GM12878 (cell line): ENCODE data around the gene ERVV-1. TPM values are rescaled to one million over a fixed set of nuclear protein-coding genes. Genes with fewer than 3 reads are reported as not detected.

ENCODE experiments used
- ATAC-seq: fragments of 200-7000 bp; cut with Tn5 transposase; 3 replicates; pipeline ENCODE4 v1.9.1; 2020; ENCODE audit warnings: mild to moderate bottlenecking, moderate library complexity
- Bru-seq: library from RNA; stranded (reverse); fragments of 400-500 nt; gene quantifications from one replicate; lab custom pipeline; 2021; lab: Mats Ljungman, UMichigan
- BruChase-seq, 2 experiments: library from RNA; stranded (reverse); fragments of 400-500 nt; gene quantifications; one replicate each; lab custom pipeline; 2021; lab: Mats Ljungman, UMichigan
- BruUV-seq: library from RNA; stranded (reverse); fragments of 400-500 nt; replicated peaks from 2 replicates; lab custom pipeline; 2021; lab: Mats Ljungman, UMichigan
- CTCF ChIA-PET: fragments of 300-600 bp; sonication (Branson Sonifier 250); formaldehyde crosslinking; extraction: SDS; loops from one replicate; lab custom pipeline; 2021; ENCODE audit warnings: inconsistent platforms; lab: Yijun Ruan, JAX
- POLR2A ChIA-PET: fragments of 350-600 bp; formaldehyde crosslinking; extraction: SDS; loops from one replicate; lab custom pipeline; 2021; ENCODE audit warnings: inconsistent platforms; lab: Charles Lee
- RAD21 ChIA-PET: fragments of 300-600 bp; sonication (Branson Sonifier 250); formaldehyde crosslinking; loops from one replicate; lab custom pipeline; 2023; ENCODE audit warnings: antibody characterized with exemption; ENCODE audit not compliant: unreplicated experiment; lab: Charles Lee
- SMC1A ChIA-PET: fragments of 300-600 bp; sonication (Branson Sonifier 250); formaldehyde crosslinking; loops from one replicate; lab custom pipeline; 2023; ENCODE audit not compliant: unreplicated experiment, uncharacterized antibody; lab: Charles Lee
- DNase-seq: peaks from one replicate; pipeline ENCODE4 v3.0.0-alpha.2; 2011; ENCODE audit warnings: low read depth, low spot score
- FAIRE-seq: peaks from 3 replicates; lab custom pipeline; 2011; peaks lifted over from hg19 to GRCh38; lab: Jason Lieb, UNC
- H2AFZ ChIP-seq: 2 replicates; pipeline ENCODE4 v1.6.0; 2011; ENCODE audit warnings: low read depth, low read length, control low read depth; ENCODE audit not compliant: control insufficient read depth
- H3K27ac ChIP-seq: 2 replicates; pipeline ENCODE4 v1.5.1; 2011; ENCODE audit warnings: control low read depth; ENCODE audit not compliant: control insufficient read depth, insufficient read depth
- H3K27me3 ChIP-seq, 2 experiments: replicated peaks in 1 of 2; 2 replicates each; pipeline versions ENCODE4 v1.6.0 to v1.6.1; 2011; ENCODE audit warnings: low read length in 1 of 2; ENCODE audit not compliant: control insufficient read depth in 2 of 2, insufficient read depth in 2 of 2
- H3K36me3 ChIP-seq, 2 experiments: 2 replicates each; pipeline ENCODE4 v1.5.1; 2011; ENCODE audit warnings: low read length in 1 of 2; ENCODE audit not compliant: control insufficient read depth in 2 of 2, insufficient read depth in 2 of 2
- H3K4me1 ChIP-seq: 2 replicates; pipeline ENCODE4 v1.6.1; 2011; ENCODE audit warnings: mild to moderate bottlenecking, low read length, moderate library complexity, mixed read lengths; ENCODE audit not compliant: control insufficient read depth, insufficient read depth
- H3K4me2 ChIP-seq: 2 replicates; pipeline ENCODE4 v1.6.0; 2011; ENCODE audit warnings: control low read depth; ENCODE audit not compliant: control insufficient read depth, insufficient read depth
- H3K4me3 ChIP-seq: fragments of 200-600 bp; sonication (generic); 2 replicates; pipeline ENCODE4 v1.5.1; 2016
- H3K79me2 ChIP-seq: 2 replicates; pipeline ENCODE4 v1.6.0; 2011; ENCODE audit warnings: low read length; ENCODE audit not compliant: control insufficient read depth, insufficient read depth
- H3K9ac ChIP-seq: 2 replicates; pipeline ENCODE4 v1.8.0; 2011; ENCODE audit warnings: low read length, control low read depth, mixed read lengths; ENCODE audit not compliant: control insufficient read depth, insufficient read depth
- H3K9me3 ChIP-seq: replicated peaks from 3 replicates; pipeline ENCODE4 v1.5.1; 2011; ENCODE audit warnings: mild to moderate bottlenecking, low read length; ENCODE audit not compliant: control insufficient read depth, insufficient read depth
- H4K20me1 ChIP-seq: 2 replicates; pipeline ENCODE4 v1.6.0; 2011; ENCODE audit not compliant: control insufficient read depth, insufficient read depth
- BCL11A ChIP-seq: IDR thresholded peaks from 2 replicates; pipeline ENCODE4 v1.6.1; 2011; ENCODE audit warnings: low read depth, low read length
- BCLAF1 ChIP-seq: fragments of 450-650 bp; IDR thresholded peaks from 2 replicates; pipeline ENCODE4 v1.6.1; 2017; ENCODE audit warnings: antibody characterized with exemption, mild to moderate bottlenecking, moderate library complexity
- CTCF ChIP-seq, 3 experiments: IDR thresholded peaks in 2 of 3; conservative IDR thresholded peaks in 1 of 3; 2 replicates each; pipeline ENCODE4 v1.5.1; 2011; ENCODE audit warnings: low read depth in 3 of 3, low read length in 3 of 3, mild to moderate bottlenecking in 3 of 3, control low read depth in 2 of 3, moderate library complexity in 2 of 3, inconsistent platforms in 1 of 3, mixed read lengths in 1 of 3; ENCODE audit not compliant: control insufficient read depth in 2 of 3, insufficient read depth in 1 of 3; ENCODE audit errors: extremely low read depth in 1 of 3
- ESRRA ChIP-seq: IDR thresholded peaks from 2 replicates; pipeline ENCODE4 v1.6.1; 2012; ENCODE audit warnings: mild to moderate bottlenecking, low read length, improper control_type of control experiment
- GATAD2B ChIP-seq: fragments of 450-650 bp; conservative IDR thresholded peaks from 2 replicates; pipeline ENCODE4 v1.6.1; 2017; ENCODE audit warnings: low read depth, mild to moderate bottlenecking, moderate library complexity
- IRF3 ChIP-seq: fragments of 450-650 bp; IDR thresholded peaks from 2 replicates; pipeline ENCODE4 v1.6.1; 2014; ENCODE audit warnings: mild to moderate bottlenecking
- MTA2 ChIP-seq: fragments of 450-650 bp; IDR thresholded peaks from 2 replicates; pipeline ENCODE4 v1.6.1; 2016; ENCODE audit warnings: low read depth, mild to moderate bottlenecking, moderate library complexity
- NBN ChIP-seq: fragments of 450-650 bp; IDR thresholded peaks from 2 replicates; pipeline ENCODE4 v1.6.1; 2016
- POLR2AphosphoS5 ChIP-seq: IDR thresholded peaks from 2 replicates; pipeline ENCODE4 v1.6.1; 2011; ENCODE audit warnings: mild to moderate bottlenecking, low read length, inconsistent platforms
- PRDM15 ChIP-seq: fragments of 450-650 bp; formaldehyde crosslinking; IDR thresholded peaks from 2 replicates; pipeline ENCODE4 v1.4.0; 2020; ENCODE audit warnings: mild to moderate bottlenecking, moderate library complexity
- RB1 ChIP-seq: fragments of 450-650 bp; formaldehyde crosslinking; IDR thresholded peaks from 2 replicates; pipeline ENCODE4 v1.6.1; 2017; ENCODE audit warnings: mild to moderate bottlenecking, borderline replicate concordance
- ZBED1 ChIP-seq: IDR thresholded peaks from 2 replicates; pipeline ENCODE4 v1.6.1; 2016; ENCODE audit warnings: borderline replicate concordance
- WGBS: methylation state at CpG from one replicate; pipeline ENCODE4 v1.1.6; 2016; ENCODE audit warnings: low lambda C conversion rate; ENCODE audit not compliant: insufficient replicate concordance, insufficient coverage; ENCODE audit errors: missing lambda C conversion rate; 5-methylcytosine and 5-hydroxymethylcytosine counted together
- in situ Hi-C: fragments of 300-500 bp; cut with MboI; formaldehyde crosslinking; loops from 9 replicates; pipeline ENCODE4 v1.14.3; 2018; ENCODE audit warnings: mixed read lengths
- intact Hi-C: fragments of 100-400 bp; cut with micrococcal nuclease; formaldehyde crosslinking; loops from one replicate; pipeline ENCODE4 v1.14.2; 2022; ENCODE audit not compliant: unreplicated experiment
- long read RNA-seq, 2 experiments: library from polyadenylated mRNA; unstranded; transcript quantifications; one replicate each; pipeline ENCODE4 v2.0.0, GENCODE V29; 2019 to 2020
- polyA minus RNA-seq, 3 experiments: library from RNA; depleted of rRNA, polyadenylated mRNA; stranded (reverse); fragments of >200 nt; gene quantifications; 2 replicates each; pipeline ENCODE4 v1.2.3, GENCODE V29; 2011
- polyA plus RNA-seq, 11 experiments: library from polyadenylated mRNA; depleted of rRNA in 4 of 11; unstranded in 6 of 11; stranded (reverse) in 5 of 11; fragments of >200 nt; fragmentation: Nextera tagmentation in 4 of 11; fragmentation: Illumina TruSeq in 1 of 11; extraction: Ambion mirVana in 4 of 11; extraction: Trizol in 1 of 11; gene quantifications; 1 replicate in 1 of 11; 2 replicates in 10 of 11; pipeline versions ENCODE4 v1.2.1 to v1.2.3, GENCODE V29; 2011 to 2016; ENCODE audit warnings: inconsistent platforms in 2 of 11, missing spikeins in 2 of 11, low read depth in 1 of 11
- total RNA-seq, 4 experiments: library from RNA; depleted of rRNA in 3 of 4; stranded (reverse); fragments of >200 nt in 3 of 4; fragmentation: Illumina TruSeq in 1 of 4; extraction: Trizol in 1 of 4; gene quantifications; 2 replicates each; pipeline versions ENCODE4 v1.2.1 to v1.2.3, GENCODE V29; 2013 to 2021

Gene ERVV-1
- 0.24 and 0.31 TPM in 2 replicates for total RNA-seq (2013; cell fraction: nucleolus; rRNA removed)
- total RNA-seq (2014; rRNA removed) (not detected in 2 replicates), total RNA-seq (2014; rRNA removed; fragmentation: Illumina TruSeq; extraction: Trizol) (not detected in 2 replicates), total RNA-seq (2021) (not detected in 2 replicates), polyA plus RNA-seq (2011; rRNA removed) (0.05 and 0.07 TPM in 2 replicates), polyA plus RNA-seq (2014; fragmentation: Illumina TruSeq; extraction: Trizol) (not detected in 2 replicates), polyA plus RNA-seq (2014; fragmentation: Nextera tagmentation; extraction: Ambion mirVana) (not detected), polyA plus RNA-seq (2014; rRNA removed) (not detected in 2 replicates), polyA plus RNA-seq (2016; fragmentation: Nextera tagmentation; extraction: Ambion mirVana) (not detected), polyA minus RNA-seq (2011; rRNA and poly(A)+ RNA removed) (not detected in 2 replicates), Bru-seq, nascent RNA (percentile 17 among the genes with signal in this experiment), BruChase-seq, experiment 1, labeled RNA remaining after a 6-hour chase (not detected), BruChase-seq, experiment 2, labeled RNA remaining after a 2-hour chase (not detected)
- polyA plus RNA-seq (2011; ENCODE audit: low read depth), result not detected
- 0.03 and 0.04 TPM in 2 replicates for polyA plus RNA-seq (2011; cell fraction: cytosol; rRNA removed)
- polyA plus RNA-seq (2011; cell fraction: nucleus; rRNA removed), result 0.07 and 0.13 TPM in 2 replicates
- not detected in 2 replicates for polyA plus RNA-seq (2012)
- not detected in 2 replicates for polyA minus RNA-seq (2011; cell fraction: cytosol; rRNA and poly(A)+ RNA removed)
- not detected in 2 replicates for polyA minus RNA-seq (2011; cell fraction: nucleus; rRNA and poly(A)+ RNA removed)
- long read RNA-seq, experiment 1, result 0 reads
- long read RNA-seq, experiment 2, result 0 reads

GRCh38 chr19:53013621-53014020, at the start of gene ERVV-1:
Gene ERVV-1, plus strand, starts transcription at chr19:53013921. Its CDS starts 170 bp downstream, at chr19:53014091.
- intact Hi-C loops (no loop called here), in situ Hi-C loops (no loop called here)
- ChIA-PET CTCF (no interaction called here), SMC1A (no interaction called here), RAD21 (no interaction called here), POLR2A (no interaction called here)
- FAIRE-seq (no peak), DNase-seq (no peak), ATAC-seq (no peak)
- Histone ChIP-seq H2AFZ (no peak within 1 kb of the TSS), H3K36me3 (no peaks in the 10 kb centered on the region), H3K9ac (no peak within 1 kb of the TSS), H3K4me2 (no peak within 1 kb of the TSS), H4K20me1 (no peaks in the 10 kb centered on the region), H3K9me3 (no peaks in the 10 kb centered on the region; the same call in 1 of the 3 replicates), H3K27me3 (no peaks in the 10 kb centered on the region), H3K27ac (no peak within 1 kb of the TSS), H3K79me2 (no peaks in the 10 kb centered on the region), H3K4me1 (no peaks in the 10 kb centered on the region), H3K4me3 (no peak within 1 kb of the TSS)
- no TSS peak for BruUV-seq
- WGBS, result 46% methylated on average over 7 of the region's 7 CpGs
- no peak for TF ChIP-seq NBN
- no peak for TF ChIP-seq ESRRA
- no peak for TF ChIP-seq GATAD2B
- no peak for TF ChIP-seq POLR2AphosphoS5
- no peak for TF ChIP-seq ZBED1
- no peak for TF ChIP-seq RB1
- no peak for TF ChIP-seq IRF3
- no peak for TF ChIP-seq BCL11A
- no peak for TF ChIP-seq PRDM15 (CRISPR knock-in tag)
- TF ChIP-seq CTCF (IDR thresholded peaks at IDR 0.05 in 2 of 3, conservative IDR thresholded peaks at IDR 0.05 in 1 of 3; ENCODE audit: control insufficient read depth in 2 of 3, extremely low read depth in 1 of 3, insufficient read depth in 1 of 3, low read depth in 3 of 3, low read length in 3 of 3), result no peak
- no peak for TF ChIP-seq BCLAF1
- no peak for TF ChIP-seq MTA2
